HK-2 (cell line): ENCODE data around the gene MALRD1.

Experiments used
- DNase-seq: peaks from one replicate; pipeline ENCODE4 v3.0.0-alpha.2; 2018; ENCODE audit not compliant: unreplicated experiment

Gene MALRD1

GRCh38 chr10:19048489-19048888 is at the start of gene MALRD1:
TSS of gene MALRD1 (plus strand) at chr10:19048801. CDS start at chr10:19048939, 138 bp downstream.
- DNase-seq = no peak

- DNase-seq = no peak
These were observed 45.3 kb upstream of the MALRD1 start for GRCh38 chr10:19003341-19003740.

DNA sequence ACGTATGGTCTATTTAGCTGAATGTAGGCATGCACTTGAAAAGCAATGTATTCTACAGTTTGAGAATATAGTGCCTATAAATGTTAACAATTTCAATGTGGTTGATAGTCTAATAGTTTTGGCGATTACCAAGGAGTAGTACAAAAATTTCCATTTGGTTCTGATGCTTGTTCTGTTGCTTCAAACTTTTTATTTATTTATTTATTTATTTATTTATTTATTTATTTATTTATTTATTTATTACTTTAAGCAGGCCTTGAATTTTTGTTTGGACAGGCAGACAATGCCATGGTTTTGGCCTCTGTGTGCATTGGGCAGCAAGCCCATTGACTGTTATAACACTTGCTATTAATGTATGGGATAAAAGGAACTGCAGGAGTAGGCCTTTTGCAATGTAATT is 36.5 kb upstream of the MALRD1 start:
- no peak for DNase-seq

DNA sequence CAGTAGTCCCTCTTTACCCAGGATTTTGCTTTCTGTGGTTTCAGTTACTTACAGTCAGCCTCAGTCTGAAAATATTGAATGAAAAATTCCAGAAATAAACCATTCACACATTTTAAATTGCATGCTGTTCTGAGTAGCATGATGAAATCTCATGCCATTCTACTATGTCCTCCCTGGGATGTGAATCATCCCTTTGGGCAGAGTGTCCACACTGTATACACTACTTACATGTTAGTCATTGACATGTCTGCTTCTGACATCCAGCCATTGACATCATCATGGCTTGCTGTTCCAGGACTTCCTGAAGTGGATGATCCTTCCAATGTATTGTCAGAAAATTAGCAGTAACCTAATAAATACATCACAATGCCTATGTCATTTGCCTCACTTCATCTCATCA is 34.6 kb upstream of the MALRD1 start:
- DNase-seq = no peak

DNA sequence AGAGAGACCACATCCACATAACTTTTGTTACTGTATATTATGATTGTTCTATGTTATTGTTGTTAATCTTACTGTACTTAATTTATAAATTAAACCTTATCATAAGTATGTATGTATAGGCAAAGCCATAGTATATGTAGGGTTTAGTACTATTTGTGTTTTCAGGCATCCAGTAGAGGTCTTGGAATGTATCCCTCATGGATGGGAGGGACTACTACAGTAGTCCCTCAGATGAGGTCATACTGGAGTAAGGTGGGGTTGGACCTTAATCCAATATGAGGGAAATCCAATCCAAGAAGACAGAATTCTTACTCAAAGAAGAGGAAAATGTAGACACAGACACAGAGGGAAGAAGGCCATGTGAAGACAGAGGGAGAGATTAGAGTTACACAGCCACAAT is 34.1 kb upstream of the MALRD1 start:
- DNase-seq = no peak

DNA sequence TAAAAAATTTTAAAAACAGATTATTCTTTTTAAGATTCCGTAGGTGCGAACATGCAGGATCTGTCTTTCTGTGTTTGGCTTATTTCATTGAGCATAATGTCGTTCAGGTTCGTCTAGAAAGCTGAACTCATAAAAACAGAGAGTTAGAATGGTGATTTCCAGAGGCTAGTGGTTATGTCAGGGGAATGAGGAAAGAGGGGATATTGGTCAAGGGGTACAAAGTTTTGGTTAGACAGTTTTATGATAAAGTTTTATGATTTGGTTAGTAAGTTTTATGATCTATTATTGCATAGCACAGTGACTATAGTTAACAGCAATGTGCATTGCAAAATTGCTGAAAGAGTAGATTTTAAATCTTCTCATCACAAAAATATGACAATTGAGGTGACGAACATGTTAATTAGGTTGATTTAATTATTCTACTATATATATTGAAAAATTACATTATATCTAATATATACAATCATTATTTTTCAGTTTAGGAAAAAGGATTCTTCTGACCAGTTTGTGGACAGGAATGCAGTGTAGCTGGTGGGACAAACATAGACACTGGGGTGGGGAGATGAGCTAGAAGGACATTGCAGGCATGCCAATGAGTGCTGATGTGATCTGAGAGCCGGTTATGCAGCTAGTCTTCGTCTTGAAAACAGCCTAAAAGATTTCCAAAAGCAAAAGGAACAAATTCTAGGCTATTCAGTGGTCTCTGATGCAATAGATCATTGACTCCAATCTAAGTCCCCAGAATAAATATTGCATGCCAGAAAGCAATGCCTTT is 31.3 kb upstream of the MALRD1 start:
- no peak for DNase-seq

GRCh38 chr10:19021162-19021561 is 27.4 kb upstream of the MALRD1 start:
- DNase-seq = no peak

DNA sequence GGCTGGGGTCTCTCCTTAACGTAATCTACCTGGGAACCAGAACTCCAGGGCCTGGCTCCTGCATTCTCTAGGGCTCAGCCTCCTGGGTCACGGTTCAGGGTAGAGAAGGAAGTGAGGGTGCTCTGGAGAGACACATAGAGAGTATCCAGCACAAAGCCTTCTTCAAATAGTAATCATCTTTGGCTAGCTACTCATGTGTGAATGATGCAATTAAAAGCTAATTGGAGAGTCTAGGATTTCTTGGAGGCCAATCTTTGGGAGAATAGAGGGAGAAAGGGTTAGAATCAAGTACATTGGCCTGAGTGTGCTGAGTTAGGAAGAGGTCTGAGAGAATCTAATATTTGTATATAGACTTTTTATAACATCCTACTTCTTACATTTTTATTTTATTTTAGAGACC is 24.0 kb upstream of the MALRD1 start:
- no peak for DNase-seq

- DNase-seq = no peak
These were observed 16.8 kb upstream of the MALRD1 start for GRCh38 chr10:19031763-19032162.

- DNase-seq = no peak
These were observed 14.9 kb upstream of the MALRD1 start for GRCh38 chr10:19033741-19034140.

DNA sequence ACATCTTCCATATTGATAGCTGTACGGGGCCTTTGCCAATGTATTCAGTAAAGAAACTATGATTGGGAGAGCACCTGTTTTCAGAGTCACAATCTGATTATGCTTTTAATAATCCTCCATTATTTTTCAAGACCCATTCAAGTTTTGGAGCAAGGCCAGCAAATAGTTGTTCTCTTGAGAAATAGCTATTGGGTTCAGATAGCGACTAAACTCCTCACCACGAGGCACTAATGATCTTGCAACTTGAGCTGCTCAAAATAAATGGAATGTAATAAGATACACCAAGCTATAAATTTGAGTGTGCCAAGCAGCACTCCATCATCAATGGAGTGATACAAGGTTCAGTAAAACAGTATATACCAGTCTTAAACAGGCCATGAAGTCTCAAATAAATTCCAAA is 7.4 kb upstream of the MALRD1 start:
- no peak for DNase-seq

GRCh38 chr10:19043431-19043830 is 5.2 kb upstream of the MALRD1 start:
- no peak for DNase-seq

DNA sequence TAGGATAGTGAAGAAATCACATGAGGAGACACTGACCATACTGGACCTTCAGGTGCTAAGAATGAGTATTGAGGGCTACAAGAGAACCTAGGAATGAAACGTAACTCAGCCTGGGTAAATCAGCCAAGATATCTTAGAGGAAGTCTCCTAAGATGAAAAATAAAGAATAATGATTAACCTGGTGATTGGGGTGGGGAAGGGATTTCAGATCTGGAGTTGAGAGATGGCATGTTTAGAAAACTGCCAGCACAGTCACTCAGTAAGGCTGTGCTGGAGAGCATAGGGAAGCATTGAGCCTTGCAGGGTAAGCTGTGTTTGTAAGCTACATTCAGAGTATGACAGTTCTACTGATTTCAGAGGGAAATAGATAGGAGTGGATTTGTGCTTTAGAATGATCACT is 1.9 kb upstream of the MALRD1 start:
- DNase-seq = no peak

GRCh38 chr10:19048891-19049290 is 290 bp downstream of the MALRD1 start:
- DNase-seq = no peak

DNA sequence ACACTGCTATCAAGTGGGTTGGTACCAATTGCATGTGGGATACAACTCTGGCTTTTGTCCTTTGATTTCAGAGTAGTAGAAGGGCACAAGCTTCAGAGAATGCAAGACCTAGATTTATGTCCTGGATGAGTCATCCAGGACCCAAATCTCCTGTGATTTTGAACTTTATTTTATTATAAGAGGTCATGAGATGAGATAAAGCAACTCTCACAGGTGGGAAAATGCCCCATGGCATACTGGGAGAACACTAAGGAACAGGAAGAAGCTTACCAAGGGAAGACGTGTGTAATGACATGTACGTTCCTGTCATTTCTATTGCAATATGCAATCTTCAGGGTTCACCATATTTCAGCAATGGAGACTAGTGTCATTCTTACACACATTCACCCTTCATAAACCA is 966 bp downstream of the MALRD1 start:
- DNase-seq = no peak

- no peak for DNase-seq
These were observed 5.8 kb downstream of the MALRD1 start for GRCh38 chr10:19054289-19054835.

DNA sequence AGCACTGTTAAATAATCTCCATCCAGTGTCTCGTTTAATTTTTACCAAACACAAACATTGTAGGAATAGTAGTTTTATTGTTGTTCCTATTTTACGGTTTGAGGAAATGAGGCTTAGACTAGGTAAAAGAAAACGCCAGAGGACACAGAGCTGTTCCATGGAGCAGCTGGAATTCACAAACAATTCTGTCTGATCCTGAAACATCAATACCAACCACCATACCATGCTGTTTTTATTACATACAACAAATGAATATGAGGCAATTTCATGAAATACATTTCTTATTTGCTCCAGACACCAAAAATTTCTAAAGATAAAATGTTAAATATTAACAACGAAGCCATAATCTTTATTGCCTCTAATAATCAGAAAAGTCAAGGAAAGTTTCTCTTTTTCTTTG is 9.4 kb downstream of the MALRD1 start:
- DNase-seq = no peak

DNA sequence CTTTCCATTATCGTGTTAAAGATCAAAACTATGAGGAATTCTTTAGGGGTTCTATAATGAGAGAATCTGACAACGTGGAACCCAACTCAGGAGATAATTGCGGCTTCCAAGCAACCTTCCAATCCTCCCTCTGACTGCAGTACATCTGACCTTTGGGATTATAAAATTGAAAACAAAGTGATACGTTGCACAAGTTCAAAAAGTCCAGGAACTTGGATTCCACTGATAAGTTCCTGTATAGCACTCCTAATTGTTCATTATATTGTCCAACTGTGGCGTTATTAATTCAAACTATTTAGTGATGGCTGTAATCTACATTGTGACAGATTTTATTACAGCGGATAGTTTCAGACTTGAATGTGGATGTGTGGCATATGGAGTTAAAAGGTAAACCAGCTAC is 15.4 kb downstream of the MALRD1 start:
- DNase-seq = no peak

- DNase-seq = no peak
These were observed 23.3 kb downstream of the MALRD1 start for GRCh38 chr10:19071946-19072345.

DNA sequence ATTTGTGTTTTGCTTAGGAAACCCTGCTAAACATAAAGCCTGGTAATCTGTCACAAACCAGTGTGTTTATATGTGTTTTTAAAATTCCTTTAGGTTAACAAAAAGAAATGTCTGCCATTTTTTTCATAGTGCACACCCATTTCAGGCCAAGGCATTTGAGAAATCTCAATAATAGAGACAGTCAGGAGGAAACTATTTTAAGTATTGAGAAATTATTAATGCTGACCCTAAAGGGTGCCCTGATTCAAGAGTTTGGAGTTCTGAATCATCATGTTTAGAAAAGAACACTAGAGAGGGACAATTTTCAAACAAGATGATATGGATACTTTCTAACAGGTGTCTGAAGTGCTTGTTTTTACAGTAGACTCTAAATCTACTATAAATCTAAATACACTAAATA is 28.7 kb downstream of the MALRD1 start:
- DNase-seq = no peak

DNA sequence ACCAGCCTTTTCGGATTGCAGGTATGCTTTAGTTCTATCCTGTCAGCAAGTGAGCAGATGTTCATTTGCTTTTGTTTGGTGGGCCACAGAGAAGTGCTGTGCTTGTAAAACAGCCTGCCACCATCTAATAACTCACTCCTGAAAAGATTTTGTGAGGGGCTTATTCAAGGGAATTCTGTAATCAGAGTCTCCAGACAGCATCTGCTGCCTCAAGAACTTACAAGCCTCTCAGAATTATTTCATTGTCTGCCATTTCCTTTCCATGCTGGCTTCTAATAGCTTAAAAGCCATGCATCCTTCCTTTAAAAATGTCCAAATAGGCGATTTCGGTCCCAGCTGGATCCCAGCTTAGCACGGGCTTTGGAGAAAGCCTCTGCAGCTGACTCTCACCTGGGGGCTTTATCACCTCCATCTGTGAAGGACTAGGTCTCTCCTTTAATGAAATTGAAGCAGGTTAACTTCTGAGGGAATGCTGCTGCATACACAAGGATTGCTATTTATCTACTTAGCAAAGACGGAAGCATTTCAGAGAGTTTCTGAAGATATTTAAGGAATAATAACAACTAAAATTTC is 48.0 kb downstream of the MALRD1 start:
- no peak for DNase-seq

GRCh38 chr10:19097151-19097550 is 48.5 kb downstream of the MALRD1 start:
- DNase-seq = no peak

DNA sequence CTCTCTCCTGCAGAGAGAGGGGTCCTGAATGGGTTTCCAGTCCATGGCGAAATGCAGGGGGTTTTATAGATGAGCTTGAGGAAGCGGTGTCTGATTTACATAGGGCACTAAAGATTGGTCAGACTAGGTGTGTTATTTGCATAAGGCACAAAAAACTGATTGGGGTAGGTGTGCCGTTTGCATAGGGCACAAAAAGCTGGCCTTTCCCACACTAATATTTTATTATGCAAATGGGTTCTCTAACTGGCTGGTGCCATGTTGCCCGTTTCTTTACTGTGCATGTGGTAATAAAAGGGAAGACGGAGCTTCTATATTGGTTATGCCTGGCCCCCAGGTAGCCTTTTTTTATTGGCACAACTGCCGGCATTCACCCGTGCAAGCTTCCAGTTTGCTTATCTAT is 50.2 kb downstream of the MALRD1 start:
- DNase-seq = no peak

DNA sequence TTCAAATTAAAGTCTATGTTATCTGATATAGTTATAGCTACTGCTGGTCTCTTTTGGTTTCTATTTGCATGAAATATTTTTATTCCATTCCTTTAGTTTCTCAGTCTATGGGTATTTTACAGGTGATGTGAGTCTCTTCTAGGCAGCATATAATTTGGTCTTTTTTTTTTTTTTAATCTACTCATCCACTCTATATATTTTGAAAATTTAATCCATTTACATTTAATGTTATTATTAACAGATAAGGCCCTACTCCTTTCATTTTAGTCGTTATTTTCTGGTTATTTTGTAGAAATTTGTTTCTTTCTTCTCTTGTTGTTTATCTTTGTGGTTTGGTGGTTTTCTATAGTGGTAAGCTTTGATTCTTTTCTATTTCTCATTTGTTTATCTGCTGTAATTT is 58.8 kb downstream of the MALRD1 start:
- no peak for DNase-seq
